Measurements from ENCODE around the gene TTBK2.

Gene TTBK2

DNA sequence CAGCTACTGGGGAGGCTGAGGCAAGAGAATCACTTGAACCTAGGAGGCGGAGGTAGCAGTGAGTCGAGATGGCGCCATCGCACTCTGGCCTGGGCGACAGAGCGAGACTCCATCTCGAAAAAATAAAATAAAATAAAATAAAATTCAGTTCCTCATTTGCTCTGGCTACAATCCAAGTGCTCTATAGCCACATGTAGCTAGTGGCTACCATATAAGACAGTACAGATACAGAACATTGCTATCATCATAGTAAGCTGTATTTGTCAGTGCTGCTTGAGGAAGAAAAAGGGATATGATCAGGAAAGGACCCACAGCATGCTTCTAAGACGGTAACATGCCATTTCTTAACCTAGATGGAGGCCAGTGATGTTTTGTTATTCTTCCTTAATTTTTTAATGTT, 95.0 kb downstream of the TTBK2 start:
- no peaks in the 10 kb centered on the region; the same call in 1 of the 2 replicates for H3K9me2 ChIP-seq (ENCODE audit: low read depth, low read length)
- TF ChIP-seq EZH2 (IDR thresholded peaks at IDR 0.05; ENCODE audit: borderline replicate concordance, low read length): no peak
- TF ChIP-seq, protein P1, sequence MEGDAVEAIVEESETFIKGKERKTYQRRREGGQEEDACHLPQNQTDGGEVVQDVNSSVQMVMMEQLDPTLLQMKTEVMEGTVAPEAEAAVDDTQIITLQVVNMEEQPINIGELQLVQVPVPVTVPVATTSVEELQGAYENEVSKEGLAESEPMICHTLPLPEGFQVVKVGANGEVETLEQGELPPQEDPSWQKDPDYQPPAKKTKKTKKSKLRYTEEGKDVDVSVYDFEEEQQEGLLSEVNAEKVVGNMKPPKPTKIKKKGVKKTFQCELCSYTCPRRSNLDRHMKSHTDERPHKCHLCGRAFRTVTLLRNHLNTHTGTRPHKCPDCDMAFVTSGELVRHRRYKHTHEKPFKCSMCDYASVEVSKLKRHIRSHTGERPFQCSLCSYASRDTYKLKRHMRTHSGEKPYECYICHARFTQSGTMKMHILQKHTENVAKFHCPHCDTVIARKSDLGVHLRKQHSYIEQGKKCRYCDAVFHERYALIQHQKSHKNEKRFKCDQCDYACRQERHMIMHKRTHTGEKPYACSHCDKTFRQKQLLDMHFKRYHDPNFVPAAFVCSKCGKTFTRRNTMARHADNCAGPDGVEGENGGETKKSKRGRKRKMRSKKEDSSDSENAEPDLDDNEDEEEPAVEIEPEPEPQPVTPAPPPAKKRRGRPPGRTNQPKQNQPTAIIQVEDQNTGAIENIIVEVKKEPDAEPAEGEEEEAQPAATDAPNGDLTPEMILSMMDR (IDR thresholded peaks at IDR 0.05; ENCODE audit: low read length): no peak
- no peaks in the 10 kb centered on the region for H3K79me2 ChIP-seq (ENCODE audit: insufficient read depth, low read length)
- 0 out of 2 replicates have a peak, but pooled peaks cover 4% of the 10 kb centered on the region for H3K36me3 ChIP-seq (ENCODE audit: insufficient read depth, low read length)
- H2AFZ ChIP-seq (ENCODE audit: low read length): no peak overlapping the region
- H3K4me1 ChIP-seq (ENCODE audit: insufficient read depth, low read length, severe bottlenecking): no peaks in the 10 kb centered on the region
- H3K9ac ChIP-seq (ENCODE audit: low read length): no peak overlapping the region
- H3K9me3 ChIP-seq (ENCODE audit: low read length): no peaks in the 10 kb centered on the region
- no peak overlapping the region for H3K27ac ChIP-seq (ENCODE audit: low read depth, low read length, poor library complexity, severe bottlenecking)
- H3F3A ChIP-seq (ENCODE audit: insufficient read depth, low read length): no peaks in the 10 kb centered on the region
- H3K27me3 ChIP-seq (ENCODE audit: insufficient read depth, low read length): no peaks in the 10 kb centered on the region
- no peak overlapping the region for H3K4me2 ChIP-seq (ENCODE audit: low read length)
- H4K20me1 ChIP-seq (ENCODE audit: insufficient read depth, low read length): no peaks in the 10 kb centered on the region
- H3K4me3 ChIP-seq (ENCODE audit: low read depth, low read length, poor library complexity, severe bottlenecking): no peak overlapping the region

DNA sequence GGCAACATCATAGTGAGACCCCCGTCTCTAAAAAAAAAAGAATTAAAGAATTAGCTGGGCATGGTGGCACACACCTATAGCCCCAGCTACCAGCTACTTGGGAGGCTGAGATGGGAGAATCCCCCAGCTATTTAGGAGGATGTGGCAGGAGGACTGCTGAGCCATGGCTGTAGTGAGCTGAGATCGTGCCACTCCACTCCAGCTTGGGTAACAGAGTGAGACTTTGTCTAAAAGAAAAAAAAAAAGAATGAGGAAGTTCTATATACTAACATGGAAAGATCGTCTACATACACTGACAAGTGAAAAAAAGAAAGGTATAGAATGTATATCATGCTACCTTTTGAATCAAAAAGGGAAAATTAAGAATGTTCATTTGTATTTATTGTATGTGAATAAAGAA, 99.8 kb downstream of the TTBK2 start:
- H3K36me3 ChIP-seq (ENCODE audit: insufficient read depth, low read length): 0 out of 2 replicates have a peak, but pooled peaks cover 4% of the 10 kb centered on the region
- H3K9me2 ChIP-seq (ENCODE audit: low read depth, low read length): no peaks in the 10 kb centered on the region
- H3K4me2 ChIP-seq (ENCODE audit: low read length): no peak overlapping the region
- H3K9me3 ChIP-seq (ENCODE audit: low read length): no peaks in the 10 kb centered on the region
- no peak overlapping the region for H2AFZ ChIP-seq (ENCODE audit: low read length)
- H3K27me3 ChIP-seq (ENCODE audit: insufficient read depth, low read length): no peaks in the 10 kb centered on the region
- no peaks in the 10 kb centered on the region for H3K4me1 ChIP-seq (ENCODE audit: insufficient read depth, low read length, severe bottlenecking)
- H3K27ac ChIP-seq (ENCODE audit: low read depth, low read length, poor library complexity, severe bottlenecking): no peak overlapping the region
- no peak overlapping the region for H3K9ac ChIP-seq (ENCODE audit: low read length)
- H3K4me3 ChIP-seq (ENCODE audit: low read depth, low read length, poor library complexity, severe bottlenecking): no peak overlapping the region
- no peaks in the 10 kb centered on the region for H4K20me1 ChIP-seq (ENCODE audit: insufficient read depth, low read length)
- H3F3A ChIP-seq (ENCODE audit: insufficient read depth, low read length): no peaks in the 10 kb centered on the region
- H3K79me2 ChIP-seq (ENCODE audit: insufficient read depth, low read length): no peaks in the 10 kb centered on the region
- TF ChIP-seq EZH2 (IDR thresholded peaks at IDR 0.05; ENCODE audit: borderline replicate concordance, low read length): no peak
- TF ChIP-seq, protein P1 (IDR thresholded peaks at IDR 0.05; ENCODE audit: low read length): no peak

DNA sequence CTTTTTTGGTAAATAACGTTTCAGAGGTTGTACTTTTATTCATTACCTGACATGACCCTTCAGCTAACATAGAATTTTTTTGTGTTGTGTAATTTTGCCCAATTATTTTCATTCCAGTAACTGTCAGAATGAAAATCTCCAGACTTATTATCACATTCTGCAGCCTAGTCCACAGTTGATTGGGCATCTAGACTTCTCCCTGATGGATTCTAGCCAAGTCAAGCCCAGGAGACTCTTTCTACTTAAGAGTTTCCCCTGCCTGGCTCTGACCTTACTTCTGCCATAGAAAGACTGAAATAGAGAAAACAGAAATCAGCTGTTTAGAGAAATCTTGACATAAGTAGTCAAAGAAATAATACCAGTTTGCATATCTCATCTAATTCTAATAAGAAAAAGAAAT, 100.8 kb downstream of the TTBK2 start:
- Histone ChIP-seq H3K9me2 (ENCODE audit: low read depth, low read length) (no peaks in the 10 kb centered on the region), H3K4me1 (ENCODE audit: insufficient read depth, low read length, severe bottlenecking) (no peaks in the 10 kb centered on the region), H3K9me3 (ENCODE audit: low read length) (no peaks in the 10 kb centered on the region), H3F3A (ENCODE audit: insufficient read depth, low read length) (no peaks in the 10 kb centered on the region), H3K27ac (ENCODE audit: low read depth, low read length, poor library complexity, severe bottlenecking) (no peak overlapping the region), H3K4me2 (ENCODE audit: low read length) (no peak overlapping the region), H3K27me3 (ENCODE audit: insufficient read depth, low read length) (no peaks in the 10 kb centered on the region), H2AFZ (ENCODE audit: low read length) (no peak overlapping the region), H3K9ac (ENCODE audit: low read length) (no peak overlapping the region), H3K79me2 (ENCODE audit: insufficient read depth, low read length) (no peaks in the 10 kb centered on the region), H3K36me3 (ENCODE audit: insufficient read depth, low read length) (0 out of 2 replicates have a peak, but pooled peaks cover 4% of the 10 kb centered on the region), H4K20me1 (ENCODE audit: insufficient read depth, low read length) (no peaks in the 10 kb centered on the region), H3K4me3 (ENCODE audit: low read depth, low read length, poor library complexity, severe bottlenecking) (no peak overlapping the region)
- no peak for TF ChIP-seq EZH2 (IDR thresholded peaks at IDR 0.05; ENCODE audit: borderline replicate concordance, low read length)
- TF ChIP-seq, protein P1 (IDR thresholded peaks at IDR 0.05; ENCODE audit: low read length): no peak
